ENCODE measurements around the gene ARHGAP6.
"Not testable (repeated sequence)": the region's sequence is repeated elsewhere in the genome, so short reads cannot be mapped to it uniquely, and the experiment has no call there.

The ARHGAP6 gene

DNA sequence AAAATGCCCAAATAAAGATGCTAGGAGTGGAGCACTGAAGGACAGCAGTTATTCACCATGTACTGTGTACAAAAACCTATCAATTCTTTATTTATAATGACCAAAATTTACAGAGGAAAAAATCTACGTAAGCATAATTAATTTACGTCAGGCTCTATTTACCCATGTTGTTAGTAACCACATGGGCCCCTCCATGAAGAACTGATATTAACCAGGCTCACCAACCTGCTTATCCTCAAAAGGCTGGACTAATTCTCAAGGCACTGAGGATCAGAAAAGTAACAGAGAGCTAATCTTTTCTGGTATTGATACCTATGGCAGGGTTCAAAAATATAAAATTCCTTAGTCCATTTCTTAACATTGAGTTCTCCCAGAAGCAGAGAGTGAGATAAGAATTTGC, 140.0 kb downstream of the ARHGAP6 start:
- DNase-seq (ENCODE audit: low read depth): no peak

GRCh38 chrX:11519234-11519633, 146.5 kb downstream of the ARHGAP6 start:
- DNase-seq (ENCODE audit: low read depth): not testable (repeated sequence)

- peak; percentile 85 for DNase-seq (ENCODE audit: low read depth)
Measured at GRCh38 chrX:11509786-11510185, 155.9 kb downstream of the ARHGAP6 start.

DNA sequence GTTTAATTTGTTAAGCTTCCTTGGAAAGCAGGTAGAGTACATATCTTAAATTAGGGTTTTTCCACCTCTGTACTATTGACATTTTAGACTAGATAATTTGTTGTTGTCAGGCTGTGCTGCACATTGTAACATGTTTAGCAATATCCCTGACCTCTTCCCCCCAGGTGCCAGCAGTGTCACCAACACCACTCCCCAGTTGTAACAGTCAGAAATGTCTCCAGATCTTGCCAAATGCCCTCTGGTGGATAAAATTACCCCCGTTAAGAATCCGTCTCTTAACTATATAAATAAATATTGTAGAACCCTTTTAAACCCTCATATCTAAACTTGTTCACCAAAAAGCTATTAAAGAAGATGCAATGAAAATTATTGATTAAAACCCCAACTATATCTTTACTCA, 161.5 kb downstream of the ARHGAP6 start:
- no peak for DNase-seq (ENCODE audit: low read depth)

GRCh38 chrX:11499076-11500044, 166.4 kb downstream of the ARHGAP6 start:
- DNase-seq (ENCODE audit: low read depth): peak; percentile 70

- DNase-seq (ENCODE audit: low read depth): not testable (repeated sequence)
Measured at GRCh38 chrX:11491375-11491774, 174.3 kb downstream of the ARHGAP6 start.

DNA sequence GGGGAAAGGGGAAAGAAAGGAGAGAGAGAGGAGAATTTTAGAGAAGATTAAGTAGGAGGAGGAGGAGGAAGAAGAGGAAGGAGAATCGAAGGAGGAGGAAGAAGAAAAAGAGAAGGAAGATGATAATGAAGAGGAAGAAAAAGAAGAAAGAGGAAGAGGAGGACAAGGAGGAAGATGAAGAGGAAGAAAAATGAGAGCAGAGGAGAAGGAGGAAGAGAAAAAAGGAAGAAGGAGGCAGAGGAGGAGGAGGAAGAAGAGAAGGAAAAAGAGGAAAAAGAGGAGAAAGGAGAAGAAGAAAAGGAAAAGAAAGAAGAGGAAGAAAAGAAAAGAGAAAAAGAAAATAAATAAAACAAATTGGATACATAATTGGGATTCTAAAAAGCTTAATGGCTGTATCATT, 181.4 kb downstream of the ARHGAP6 start:
- no peak for DNase-seq (ENCODE audit: low read depth)

- peak; percentile 21 for DNase-seq (ENCODE audit: low read depth)
Measured at GRCh38 chrX:11481035-11481434, 184.7 kb downstream of the ARHGAP6 start.

- DNase-seq (ENCODE audit: low read depth): peak; percentile 9
Measured at GRCh38 chrX:11480626-11481025, 185.1 kb downstream of the ARHGAP6 start.

DNA sequence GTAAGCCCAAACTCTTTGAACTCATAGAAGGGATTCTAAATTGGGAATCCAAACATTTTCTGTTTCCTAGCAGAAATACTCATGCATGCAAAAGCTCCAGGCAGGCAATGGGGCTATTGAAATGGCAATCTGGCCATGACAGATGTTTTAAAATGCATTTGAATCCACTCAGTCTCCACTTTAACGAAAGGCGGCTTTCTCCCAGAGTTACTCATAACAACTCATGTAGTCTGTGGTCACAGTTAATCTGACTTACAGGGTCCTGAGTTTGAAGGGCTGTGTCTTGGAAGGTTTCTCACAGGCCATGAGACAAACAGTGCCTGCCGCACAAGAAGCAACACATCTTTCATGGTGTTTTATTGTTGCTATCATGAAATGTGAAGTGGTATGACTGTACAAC, 186.8 kb downstream of the ARHGAP6 start:
- peak; percentile 69 for DNase-seq (ENCODE audit: low read depth)

DNA sequence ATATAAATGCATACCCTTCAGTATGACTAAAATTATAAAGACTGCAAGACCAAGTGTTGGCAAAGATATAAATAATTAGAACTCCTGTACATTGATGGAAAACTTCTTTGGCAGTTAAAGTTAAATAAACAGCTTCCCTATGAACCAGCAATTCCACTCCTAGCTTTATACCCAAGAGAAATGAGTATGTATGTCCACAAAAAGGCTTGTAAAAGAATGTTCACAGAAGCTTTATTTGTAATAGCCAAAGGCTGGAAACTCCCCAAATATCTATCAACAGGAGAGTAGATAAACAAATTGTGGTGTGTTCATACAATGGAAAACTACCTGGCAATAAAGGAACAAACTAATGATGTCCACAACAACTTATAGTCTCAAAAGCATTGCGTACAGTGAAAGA, 187.7 kb downstream of the ARHGAP6 start:
- DNase-seq (ENCODE audit: low read depth): no peak

- DNase-seq (ENCODE audit: low read depth): peak; percentile 16
Measured at GRCh38 chrX:11474576-11474975, 191.1 kb downstream of the ARHGAP6 start.

DNA sequence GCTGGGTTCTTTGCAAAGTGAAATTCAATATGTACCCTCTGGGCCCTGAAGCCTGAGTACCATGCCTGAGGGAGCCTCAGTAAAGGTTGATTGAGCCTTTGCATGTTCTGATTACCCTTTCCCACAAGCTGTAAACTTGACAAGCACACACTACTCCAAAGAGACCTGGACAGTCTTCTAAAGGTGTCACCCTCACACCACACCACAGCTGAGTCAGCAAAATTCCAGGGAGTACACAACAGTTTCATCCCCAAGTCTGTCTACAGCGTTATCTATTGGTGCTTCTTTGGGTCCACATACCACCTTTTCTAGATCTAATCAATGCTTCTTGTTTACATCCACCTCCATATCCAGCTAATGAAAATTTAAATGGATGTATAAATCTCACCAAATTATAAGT, 191.7 kb downstream of the ARHGAP6 start:
- DNase-seq (ENCODE audit: low read depth): no peak

DNA sequence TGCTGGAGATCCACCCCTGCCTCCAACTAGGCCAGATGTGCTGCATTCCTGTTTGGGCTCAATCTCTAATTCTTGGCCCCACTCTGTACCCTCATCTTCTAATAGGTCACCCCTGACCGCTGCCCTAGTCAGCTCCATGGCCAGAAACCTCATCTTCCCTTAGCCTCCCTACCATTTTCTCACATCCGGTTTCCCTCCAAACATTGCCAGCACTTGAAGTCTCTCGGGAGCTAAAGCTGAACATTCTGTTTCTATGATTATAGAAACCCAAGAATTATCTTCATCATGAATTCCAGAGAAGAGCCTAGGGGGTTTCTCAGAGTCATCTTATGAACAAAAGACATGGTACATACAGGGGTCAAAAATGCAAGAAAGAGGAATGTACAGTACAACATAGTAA, 192.8 kb downstream of the ARHGAP6 start:
- DNase-seq (ENCODE audit: low read depth): no peak

GRCh38 chrX:11472381-11472780, 193.3 kb downstream of the ARHGAP6 start:
- no peak for DNase-seq (ENCODE audit: low read depth)

- DNase-seq (ENCODE audit: low read depth): no peak
Measured at GRCh38 chrX:11470250-11470974, 195.3 kb downstream of the ARHGAP6 start.

DNA sequence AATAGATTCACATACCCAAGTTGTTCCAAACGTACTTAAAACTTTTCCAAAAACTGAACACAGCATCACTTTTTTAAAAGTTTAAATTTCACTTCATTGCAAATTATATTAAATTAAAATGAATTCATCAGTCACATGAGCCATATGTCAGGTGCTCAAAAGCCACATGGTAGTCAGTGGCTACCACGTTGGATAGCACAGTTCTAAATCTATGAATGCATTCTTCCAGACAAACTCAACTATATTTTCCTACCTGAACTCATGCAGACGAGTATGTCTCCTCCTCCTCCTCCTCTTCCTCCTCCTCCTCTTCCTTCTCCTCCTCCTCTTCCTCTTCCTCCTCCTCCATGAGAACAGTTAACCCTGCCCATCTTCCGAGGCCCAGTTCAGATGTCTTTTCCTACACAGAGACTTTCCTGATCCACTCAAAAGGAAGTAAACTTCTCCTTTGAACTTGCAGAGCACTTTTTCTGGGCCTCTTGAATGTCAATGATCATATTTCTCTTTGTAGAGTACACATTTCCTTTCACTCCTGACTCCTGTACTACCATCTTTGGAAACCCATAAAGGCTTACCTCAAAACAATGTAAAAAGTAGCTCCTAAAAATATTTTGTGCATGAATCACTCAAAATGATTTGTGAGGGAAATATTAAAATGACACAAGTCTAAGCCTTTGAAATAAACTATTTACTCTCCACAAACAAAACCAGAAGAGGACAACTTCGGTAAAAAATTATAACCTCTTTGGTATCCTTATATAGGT, 199.9 kb downstream of the ARHGAP6 start:
- peak; percentile 41 for DNase-seq (ENCODE audit: low read depth)

- DNase-seq (ENCODE audit: low read depth): peak; percentile 64
Measured at GRCh38 chrX:11464836-11465463, 200.8 kb downstream of the ARHGAP6 start.

GRCh38 chrX:11464380-11464779, 201.3 kb downstream of the ARHGAP6 start:
- peak; percentile 79 for DNase-seq (ENCODE audit: low read depth)

DNA sequence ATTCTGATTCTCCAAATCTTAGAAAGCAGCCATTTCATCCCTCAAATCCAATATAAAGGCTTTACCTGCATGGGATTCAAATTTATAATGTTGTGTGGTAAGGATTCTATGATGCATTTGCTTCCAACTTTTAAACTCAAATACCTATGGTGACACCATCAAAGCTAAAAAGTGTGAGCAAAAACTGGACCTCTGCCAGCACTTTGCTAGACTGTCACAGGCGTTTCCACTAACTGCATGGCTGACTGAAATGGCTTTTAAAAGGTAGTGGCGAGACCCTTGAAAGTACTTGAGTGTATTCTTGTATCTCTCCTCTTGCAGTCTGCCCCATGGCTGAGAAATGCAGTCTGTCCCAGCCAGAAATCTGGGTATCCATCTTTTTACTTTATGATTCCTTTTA, 203.1 kb downstream of the ARHGAP6 start:
- no peak for DNase-seq (ENCODE audit: low read depth)

- DNase-seq (ENCODE audit: low read depth): peak; percentile 13
Measured at GRCh38 chrX:11462136-11462535, 203.6 kb downstream of the ARHGAP6 start.
